ENCODE data around the gene RPS19.

The RPS19 gene
- total RNA-seq = 196 to 463 (median 325) reads per million in 18 experiments

- DNase-seq = peak; percentile 99
Observed at GRCh38 chr19:41859618-41860418, at the start of gene RPS19. Gene RPS19 (plus strand): TSS chr19:41860255. CDS start chr19:41860775, 520 bp downstream.

GRCh38 chr19:41810301-41810700, 49.8 kb upstream of the RPS19 start:
- no peak for DNase-seq

- peak; percentile 74 to 84 for DNase-seq
Observed at GRCh38 chr19:41811036-41811435, 49.0 kb upstream of the RPS19 start.

GRCh38 chr19:41811981-41812380, 48.1 kb upstream of the RPS19 start:
- DNase-seq = no peak

- no peak for DNase-seq
Observed at GRCh38 chr19:41813911-41814310, 46.1 kb upstream of the RPS19 start.

GRCh38 chr19:41815301-41815700, 44.8 kb upstream of the RPS19 start:
- no peak for DNase-seq

GRCh38 chr19:41816761-41817160, 43.3 kb upstream of the RPS19 start:
- DNase-seq = no peak

- peak; percentile 65 to 72 for DNase-seq
Observed at GRCh38 chr19:41821003-41821735, 38.9 kb upstream of the RPS19 start.

GRCh38 chr19:41837981-41838708, 21.9 kb upstream of the RPS19 start:
- no peak for DNase-seq

- DNase-seq = no peak
Observed at GRCh38 chr19:41839211-41839610, 20.8 kb upstream of the RPS19 start.

GRCh38 chr19:41843371-41843770, 16.7 kb upstream of the RPS19 start:
- DNase-seq = no peak

- DNase-seq = no peak
Observed at GRCh38 chr19:41844601-41845000, 15.5 kb upstream of the RPS19 start, which contains the start of gene LYPD4. Gene LYPD4 (minus strand): TSS chr19:41844683. CDS start chr19:41839285, 5,398 bp downstream.

- no peak for DNase-seq
Observed at GRCh38 chr19:41845001-41845050, 15.2 kb upstream of the RPS19 start, which contains the start of gene DMRTC2. Gene DMRTC2 (plus strand): TSS chr19:41845042. CDS start chr19:41847429, 2,387 bp downstream.

- DNase-seq = no peak
Observed at GRCh38 chr19:41845051-41845590, 14.9 kb upstream of the RPS19 start.

- no peak for DNase-seq
Observed at GRCh38 chr19:41847351-41848105, 12.5 kb upstream of the RPS19 start.

GRCh38 chr19:41848666-41849065, 11.4 kb upstream of the RPS19 start:
- DNase-seq = no peak

GRCh38 chr19:41849067-41849466, 11.0 kb upstream of the RPS19 start:
- no peak for DNase-seq

- DNase-seq = no peak
Observed at GRCh38 chr19:41850381-41850780, 9.7 kb upstream of the RPS19 start.

- no peak for DNase-seq
Observed at GRCh38 chr19:41851456-41851855, 8.6 kb upstream of the RPS19 start.

GRCh38 chr19:41853344-41853743, 6.7 kb upstream of the RPS19 start:
- DNase-seq = no peak

- no peak for DNase-seq
Observed at GRCh38 chr19:41853768-41854167, 6.3 kb upstream of the RPS19 start.

GRCh38 chr19:41859213-41859617, 840 bp upstream of the RPS19 start:
- DNase-seq = no peak
